ENCODE measurements around the gene KRT85. TPM values are rescaled to one million over a fixed set of nuclear protein-coding genes. Genes with fewer than 3 reads are reported as not detected.

Gene KRT85
- total and polyA plus RNA-seq, 10 of the 15 experiments (the other 5 are each of a cell fraction or from before 2014, with no cell fraction given), result 0.05 to 0.18 (median 0.11) TPM; not detected in 6

GRCh38 chr12:52372216-52373154 is 5.2 kb upstream of the KRT85 start (continued):
- TF ChIP-seq CTCF (IDR thresholded peaks at IDR 0.05 in 2 of 3, conservative IDR thresholded peaks at IDR 0.05 in 1 of 3; ENCODE audit: control insufficient read depth in 2 of 3, extremely low read depth in 1 of 3, insufficient read depth in 1 of 3, low read depth in 3 of 3, low read length in 3 of 3) (peak; percentile 71 to 83 (median 79)), ZBTB4 (CRISPR knock-in tag; IDR thresholded peaks at IDR 0.05) (no peak), ATF3 (IDR thresholded peaks at IDR 0.05; ENCODE audit: borderline replicate concordance, extremely low read depth, low read depth, low read length) (no peak)
